NCI-H1105 treated with DMSO at 0.1 percent for 48 hours (cell line): ENCODE data around the gene CSNK2A2.

Experiments
- DNase-seq: peaks from one replicate; lab custom pipeline; 2025; lab: John Stamatoyannopoulos, UW

The CSNK2A2 gene

GRCh38 chr16:58198022-58198683 is at the start of gene CSNK2A2:
TSS of gene CSNK2A2 (minus strand) at chr16:58198106. CDS start at chr16:58197736, 370 bp downstream.
- DNase-seq = peak; percentile 40

DNA sequence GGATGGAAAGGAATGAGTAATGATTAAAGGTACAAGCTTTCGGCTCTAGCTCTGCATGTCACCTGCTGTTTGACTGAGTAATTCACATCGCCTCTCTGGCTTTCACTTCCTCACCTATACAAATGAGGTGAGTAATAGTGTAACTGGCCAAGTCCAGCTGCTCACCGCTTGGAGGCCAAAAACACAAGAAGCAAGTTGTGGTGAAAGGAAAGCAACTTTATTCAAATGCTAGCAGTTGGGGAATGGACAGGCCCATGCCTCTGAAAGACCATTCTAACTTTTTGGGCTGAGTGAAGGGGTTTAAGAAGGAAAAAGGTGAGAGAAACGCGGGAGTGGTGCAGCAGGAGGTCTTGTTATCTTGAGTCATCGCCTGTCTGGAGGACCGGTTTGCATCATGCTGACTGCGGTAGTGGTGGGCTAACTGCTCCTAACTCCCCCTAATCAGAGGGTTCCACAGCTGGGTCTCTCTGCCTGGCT is 45.7 kb upstream of the CSNK2A2 start:
- DNase-seq = no peak

GRCh38 chr16:58236831-58237230 is 38.9 kb upstream of the CSNK2A2 start:
- no peak for DNase-seq

DNA sequence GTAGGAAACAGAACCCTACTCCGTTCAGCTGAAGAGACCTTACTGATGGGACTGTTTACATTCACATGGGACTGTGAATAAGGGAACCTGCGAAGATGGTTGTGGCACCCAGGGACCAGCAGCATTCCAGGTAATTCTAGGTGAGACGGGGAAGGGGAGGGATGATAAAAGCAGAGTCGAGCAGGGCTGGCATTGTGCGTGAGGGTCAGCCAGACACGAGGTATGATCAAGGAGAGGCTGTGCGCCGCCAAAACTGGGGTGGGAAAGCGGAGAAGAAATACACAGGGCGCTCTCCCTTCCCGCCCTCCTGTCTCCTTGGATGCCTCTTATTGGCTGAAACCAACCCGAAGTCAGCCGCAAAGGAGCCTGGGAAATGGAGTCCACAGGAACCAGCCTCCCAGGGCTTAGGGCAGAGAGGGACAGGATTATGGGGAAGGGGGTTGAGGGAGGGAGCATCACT is 38.4 kb upstream of the CSNK2A2 start:
- DNase-seq = peak; percentile 34

- no peak for DNase-seq
Observed at GRCh38 chr16:58235663-58236062, 37.8 kb upstream of the CSNK2A2 start.

- no peak for DNase-seq
Observed at GRCh38 chr16:58234831-58235595, 37.1 kb upstream of the CSNK2A2 start.

GRCh38 chr16:58230259-58230658 is 32.4 kb upstream of the CSNK2A2 start:
- no peak for DNase-seq

GRCh38 chr16:58226790-58227189 is 28.9 kb upstream of the CSNK2A2 start:
- no peak for DNase-seq

DNA sequence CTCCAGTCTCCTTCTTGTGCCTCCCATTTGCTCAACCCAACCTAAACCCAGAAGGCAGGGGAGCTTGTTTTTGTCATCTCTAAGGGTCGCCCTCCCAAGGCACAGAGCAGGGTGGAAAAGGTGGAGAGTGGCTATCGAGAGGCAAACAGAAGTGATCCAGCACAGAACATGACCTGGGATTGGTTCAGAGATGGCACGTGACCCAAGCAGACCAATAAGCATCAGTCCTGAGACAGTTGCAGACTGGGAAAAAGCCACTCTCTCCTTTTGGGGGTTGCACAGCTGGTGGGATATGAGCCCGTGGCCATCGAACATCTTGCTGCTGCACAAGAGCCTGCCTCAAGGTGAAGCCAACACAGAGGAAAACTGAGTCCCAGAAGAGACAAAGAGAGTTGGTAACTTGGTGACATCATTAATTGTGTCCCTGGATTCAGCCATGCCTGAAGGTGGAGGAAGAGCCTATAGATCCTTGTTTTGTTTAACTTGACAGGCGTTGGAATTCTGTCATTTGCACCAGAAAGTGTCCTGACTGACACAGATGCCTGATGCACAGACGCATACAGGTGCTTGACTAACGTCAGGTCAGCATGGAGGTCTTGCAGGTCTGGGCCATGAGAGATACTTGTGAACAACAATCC is 28.2 kb upstream of the CSNK2A2 start:
- no peak for DNase-seq

DNA sequence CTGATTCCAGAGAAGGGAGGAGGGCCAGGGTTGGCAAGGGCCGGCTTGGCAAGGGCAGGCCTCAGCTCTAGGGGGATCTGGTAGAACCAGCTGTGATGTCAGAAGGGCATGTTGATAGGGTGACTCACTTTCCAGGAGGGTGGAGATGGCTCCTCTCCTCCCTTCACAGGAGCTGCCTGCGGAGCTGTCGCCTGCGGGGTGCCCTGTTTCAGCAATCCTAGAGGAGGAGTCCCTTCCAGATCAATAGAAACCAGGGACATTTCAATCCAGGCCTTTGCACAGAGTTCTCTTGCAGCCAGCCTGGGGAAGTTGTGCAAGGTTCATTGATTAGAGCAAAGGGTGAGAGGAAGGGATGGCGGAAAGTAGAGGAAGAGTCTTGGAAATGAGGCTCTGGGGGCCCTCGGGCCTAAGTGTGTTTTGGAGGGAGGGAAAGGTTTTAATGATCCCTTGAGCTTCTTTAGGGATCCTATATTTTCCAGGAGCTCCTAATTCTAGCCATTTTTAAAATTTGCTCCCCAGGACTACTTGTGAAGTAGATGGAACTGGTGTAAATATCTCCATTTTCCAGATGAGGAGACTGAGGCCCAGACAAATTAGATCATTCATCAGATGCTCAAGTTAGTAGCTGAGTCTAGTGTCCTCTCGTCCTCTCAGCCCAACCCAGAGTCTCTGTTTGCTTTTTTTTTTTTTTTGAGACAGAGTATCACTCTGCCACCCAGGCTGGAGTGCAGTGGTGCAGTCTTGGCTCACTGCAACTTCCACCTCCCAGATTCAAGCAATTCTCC is 24.8 kb upstream of the CSNK2A2 start:
- no peak for DNase-seq

DNA sequence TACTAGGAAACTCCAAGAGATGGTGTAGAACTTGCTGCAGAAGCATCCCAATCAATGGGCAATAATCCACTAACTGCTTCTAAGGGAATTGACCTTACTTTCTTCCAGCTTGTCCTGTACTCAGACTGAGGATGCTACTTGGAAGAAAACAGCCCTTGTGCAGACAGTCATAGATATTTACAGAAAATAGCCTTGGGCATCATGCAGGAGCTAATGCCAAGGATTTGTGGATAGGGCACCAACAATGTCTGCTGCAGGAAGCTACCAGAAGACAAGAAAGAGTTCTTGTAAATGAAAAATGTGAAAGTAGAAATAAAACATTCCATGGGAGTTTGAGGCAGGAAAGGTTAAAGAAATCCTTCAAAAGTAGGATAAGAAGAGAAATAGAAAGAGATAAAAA is 21.5 kb upstream of the CSNK2A2 start:
- no peak for DNase-seq

DNA sequence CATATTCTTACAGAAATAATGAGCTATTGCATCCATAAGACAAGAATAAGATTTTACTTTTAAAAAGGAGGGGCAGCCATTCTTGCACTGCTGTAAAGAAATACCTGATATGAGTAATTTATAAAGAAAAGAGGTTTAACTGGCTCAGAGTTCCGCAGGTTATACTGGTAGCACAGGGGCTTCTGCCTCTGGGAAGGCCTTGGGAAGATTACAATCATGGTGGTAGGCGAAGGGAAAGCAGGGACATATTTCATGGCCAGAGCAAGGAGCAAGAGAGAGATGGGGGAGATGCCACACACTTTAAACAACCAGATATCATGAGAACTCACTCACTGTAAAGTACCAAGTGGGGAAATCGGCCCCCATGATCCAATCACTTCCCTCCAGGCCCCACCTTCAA is 20.9 kb upstream of the CSNK2A2 start:
- DNase-seq = no peak

DNA sequence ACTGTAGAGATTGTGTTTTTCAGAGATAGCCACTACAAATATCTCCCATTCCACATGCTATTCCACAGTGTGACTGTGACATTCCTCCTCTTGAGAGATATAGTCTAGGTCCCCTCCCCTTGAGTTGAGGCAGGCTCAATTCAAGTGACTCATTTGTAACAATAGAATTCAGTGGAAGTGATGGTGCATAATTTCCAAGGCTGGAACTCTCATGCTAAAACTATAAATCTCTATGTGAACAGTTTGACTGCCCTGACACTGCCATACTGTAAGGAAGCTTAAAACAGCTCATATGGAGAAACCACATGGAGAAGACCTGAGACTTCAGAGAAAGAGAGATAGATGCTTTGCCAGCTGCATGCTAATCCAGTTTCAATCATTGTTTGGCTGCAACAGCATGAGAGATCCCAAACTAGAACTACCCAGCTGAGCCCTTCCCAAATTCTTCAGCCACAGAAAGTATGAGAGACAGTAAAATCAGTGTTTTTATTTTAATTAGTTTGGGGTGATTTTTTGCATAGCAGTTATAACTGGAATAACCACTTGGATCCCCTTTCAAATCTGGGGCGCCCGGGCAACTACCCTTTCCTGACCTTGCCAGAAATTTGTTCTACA is 19.5 kb upstream of the CSNK2A2 start:
- no peak for DNase-seq

DNA sequence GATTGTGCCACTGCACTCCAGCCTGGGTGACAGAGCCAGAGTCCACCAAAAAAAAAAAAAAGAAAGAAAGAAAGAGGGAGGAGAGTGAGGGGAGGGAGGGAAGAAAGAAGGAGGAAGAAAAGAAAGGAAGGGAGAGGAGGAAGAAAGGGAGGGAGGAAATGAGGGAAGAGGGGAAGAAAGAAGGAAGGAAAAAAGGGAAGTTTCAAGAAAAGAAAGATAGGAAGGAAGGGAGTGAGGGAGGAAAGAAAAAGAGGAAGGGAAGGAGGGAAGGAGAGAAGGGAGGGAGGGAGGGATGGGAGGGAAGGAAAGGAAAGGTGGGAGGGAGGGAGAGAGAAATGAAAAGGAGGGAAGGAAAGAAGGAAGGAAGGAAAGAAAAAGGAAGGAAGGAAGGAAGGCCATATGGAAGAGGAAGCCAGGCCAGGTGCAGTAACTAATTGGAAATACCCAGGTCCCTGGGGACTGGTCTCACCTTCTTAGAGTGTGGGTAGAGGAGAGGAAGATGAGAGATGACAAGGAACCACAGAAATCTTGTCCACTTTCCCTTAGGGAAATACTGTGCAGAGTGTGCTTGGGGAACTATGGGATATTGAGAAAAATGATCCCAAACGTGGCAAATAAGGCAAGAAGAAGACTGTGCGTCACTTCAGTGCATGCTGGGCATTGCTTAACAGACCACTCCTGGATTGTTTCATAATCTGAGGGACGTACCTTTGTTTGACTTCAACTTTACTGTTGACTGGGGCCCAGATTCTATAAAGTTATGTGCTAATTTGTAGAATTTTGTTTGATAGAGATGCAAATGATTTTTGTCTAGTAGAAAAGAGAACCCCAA is 15.1 kb upstream of the CSNK2A2 start:
- no peak for DNase-seq

- no peak for DNase-seq
Observed at GRCh38 chr16:58211846-58212245, 13.9 kb upstream of the CSNK2A2 start.

GRCh38 chr16:58211245-58211644 is 13.3 kb upstream of the CSNK2A2 start:
- DNase-seq = no peak

DNA sequence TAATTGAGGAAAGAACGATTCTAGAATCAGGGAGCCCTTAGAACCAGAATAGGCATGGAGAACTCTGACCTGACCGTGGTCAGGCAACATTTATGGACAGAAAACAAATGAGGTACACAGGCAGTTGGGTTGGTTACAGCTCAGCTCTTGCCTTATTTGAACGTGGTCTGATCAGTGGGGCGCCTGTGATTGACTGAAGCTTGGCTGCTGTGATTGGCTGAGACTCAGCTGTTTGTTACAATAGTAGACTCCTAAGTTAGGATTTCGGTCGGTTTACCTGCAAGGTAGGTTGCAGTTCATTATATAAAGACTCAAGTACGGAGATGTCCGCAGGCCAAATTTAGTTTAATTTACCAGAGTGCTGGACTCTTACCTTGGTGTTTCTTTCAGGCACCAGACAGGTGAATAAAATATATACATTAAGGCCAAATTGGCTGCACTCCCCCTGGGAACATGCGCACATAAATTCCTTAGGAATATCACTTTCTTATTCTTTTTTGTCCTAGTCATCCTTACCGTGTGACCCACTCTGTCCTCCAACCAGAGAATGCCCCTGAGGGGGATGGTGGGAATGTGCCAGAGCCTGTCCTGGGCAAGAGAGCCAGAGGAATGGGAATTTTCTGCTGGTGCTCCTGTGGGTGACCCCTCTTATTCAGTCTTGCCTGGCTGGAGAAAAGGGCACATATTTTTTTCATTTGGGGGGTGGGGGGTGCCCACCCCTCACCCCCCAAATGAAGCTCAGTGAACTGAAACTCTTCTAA is 7.5 kb upstream of the CSNK2A2 start:
- DNase-seq = no peak

DNA sequence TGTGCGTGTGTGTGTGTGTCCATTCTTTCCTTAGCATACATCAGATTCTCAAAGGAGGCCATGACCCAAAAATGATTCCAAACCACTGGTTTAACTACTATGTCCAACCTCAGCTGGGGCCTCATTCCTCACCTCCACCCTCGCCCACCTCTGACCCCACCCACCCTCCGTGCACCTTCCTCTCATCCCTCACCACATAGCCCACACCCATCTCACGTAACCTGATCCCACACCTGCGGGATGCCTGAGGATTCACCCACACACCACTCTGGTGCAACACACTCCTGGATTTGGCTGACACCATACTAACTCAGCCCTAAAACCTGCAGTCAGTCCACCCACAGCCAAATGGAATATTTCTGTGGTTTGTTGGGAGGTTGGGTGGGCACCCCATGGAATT is 3.3 kb upstream of the CSNK2A2 start:
- DNase-seq = no peak

DNA sequence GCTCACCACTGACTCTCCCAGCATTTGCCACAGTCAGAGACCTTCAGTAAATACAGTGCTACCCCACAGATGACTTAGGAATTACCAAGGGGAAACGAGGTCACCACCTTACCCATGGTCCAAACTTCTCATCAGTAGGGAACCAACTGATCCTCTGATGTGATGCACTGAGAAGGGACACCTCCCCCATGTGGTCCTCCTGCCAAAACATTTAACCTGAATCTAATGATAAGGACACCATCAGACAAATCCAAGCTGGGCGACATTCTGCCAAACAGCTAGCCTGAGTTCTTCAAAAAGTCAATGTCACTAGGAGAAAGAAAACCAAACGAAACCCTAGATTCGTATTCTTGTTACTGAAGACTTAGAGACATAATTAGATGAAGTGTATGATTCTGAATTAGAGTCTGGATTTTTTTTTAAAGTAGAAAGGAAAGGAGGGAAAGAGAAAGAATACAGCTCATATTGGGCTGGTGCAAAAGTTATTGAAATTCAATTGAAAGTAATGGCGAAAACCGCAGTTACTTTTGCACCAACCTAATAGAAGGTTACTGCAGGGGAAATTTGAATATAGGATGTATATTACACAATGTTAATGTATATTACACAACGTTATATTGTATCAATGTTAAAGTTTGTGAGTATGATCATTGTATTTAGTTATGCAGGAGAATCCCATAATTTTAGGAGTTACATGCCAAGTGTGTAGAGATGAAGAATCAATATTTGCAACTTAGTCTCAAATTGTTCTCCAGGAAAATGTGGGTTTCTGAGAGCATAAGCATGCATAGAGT is 2.3 kb upstream of the CSNK2A2 start:
- DNase-seq = no peak
